NCI-H446 treated with DMSO at 0.1 percent for 48 hours (cell line): ENCODE results near the gene CAMTA2.

Experiments used
- DNase-seq: peaks from one replicate; lab custom pipeline; 2025; lab: John Stamatoyannopoulos, UW

The CAMTA2 gene

GRCh38 chr17:4968486-4969046 lies 18.9 kb downstream of the CAMTA2 start:
- DNase-seq, result no peak

GRCh38 chr17:4967539-4968485 lies 19.7 kb downstream of the CAMTA2 start, which contains the start of gene SPAG7:
SPAG7 (minus strand) TSS chr17:4967817; CDS start chr17:4967804, 13 bp downstream.
- DNase-seq, result peak; percentile 88

- DNase-seq, result peak; percentile 99
Observed at GRCh38 chr17:4966844-4967538, 20.5 kb downstream of the CAMTA2 start.

- no peak for DNase-seq
Observed at GRCh38 chr17:4965311-4965986, 22.0 kb downstream of the CAMTA2 start.

- DNase-seq, result no peak
Observed at GRCh38 chr17:4960279-4960922, 27.1 kb downstream of the CAMTA2 start.

- DNase-seq, result no peak
Observed at GRCh38 chr17:4959261-4959965, 28.1 kb downstream of the CAMTA2 start.

- DNase-seq, result no peak
Observed at GRCh38 chr17:4958102-4958501, 29.4 kb downstream of the CAMTA2 start.

GRCh38 chr17:4956493-4957061 lies 30.9 kb downstream of the CAMTA2 start:
- no peak for DNase-seq

- DNase-seq, result no peak
Observed at GRCh38 chr17:4955091-4955490, 32.4 kb downstream of the CAMTA2 start.

GRCh38 chr17:4953451-4953961 lies 34.0 kb downstream of the CAMTA2 start:
- no peak for DNase-seq

- DNase-seq, result no peak
Observed at GRCh38 chr17:4951486-4951885, 36.0 kb downstream of the CAMTA2 start.

- DNase-seq, result no peak
Observed at GRCh38 chr17:4950746-4951204, 36.7 kb downstream of the CAMTA2 start, which contains the start of gene ENO3. ENO3 (plus strand) TSS chr17:4951119; CDS start chr17:4951830, 711 bp downstream.

- no peak for DNase-seq
Observed at GRCh38 chr17:4950075-4950745, 37.3 kb downstream of the CAMTA2 start.

GRCh38 chr17:4949321-4950074 lies 38.0 kb downstream of the CAMTA2 start:
- no peak for DNase-seq

GRCh38 chr17:4948931-4949320 lies 38.5 kb downstream of the CAMTA2 start:
- peak; percentile 77 for DNase-seq

- peak; percentile 70 for DNase-seq
Observed at GRCh38 chr17:4948166-4948930, 39.1 kb downstream of the CAMTA2 start, which contains the start of gene PFN1. PFN1 (minus strand) TSS chr17:4948530; CDS start chr17:4948394, 136 bp downstream.

- no peak for DNase-seq
Observed at GRCh38 chr17:4947411-4948165, 39.9 kb downstream of the CAMTA2 start.
